LHCN-M2 (cell line): ENCODE measurements around the gene DVL2. TPM values are rescaled to one million over a fixed set of nuclear protein-coding genes. Genes with fewer than 3 reads are reported as not detected.
"Not testable (repeated sequence)": the region's sequence is repeated elsewhere in the genome, so short reads cannot be mapped to it uniquely, and the experiment has no call there.

Source experiments
- DNase-seq: peaks from one replicate; pipeline ENCODE4 v3.0.0-alpha.2; 2012; ENCODE audit warnings: low read depth
- total RNA-seq: library from RNA; depleted of rRNA; stranded (reverse); fragments of >200 nt; gene quantifications from 2 replicates; pipeline ENCODE4 v1.2.3, GENCODE V29; 2014

DVL2 gene
- total RNA-seq, 1 experiment from 2014 or later: 71.4 TPM

DNA sequence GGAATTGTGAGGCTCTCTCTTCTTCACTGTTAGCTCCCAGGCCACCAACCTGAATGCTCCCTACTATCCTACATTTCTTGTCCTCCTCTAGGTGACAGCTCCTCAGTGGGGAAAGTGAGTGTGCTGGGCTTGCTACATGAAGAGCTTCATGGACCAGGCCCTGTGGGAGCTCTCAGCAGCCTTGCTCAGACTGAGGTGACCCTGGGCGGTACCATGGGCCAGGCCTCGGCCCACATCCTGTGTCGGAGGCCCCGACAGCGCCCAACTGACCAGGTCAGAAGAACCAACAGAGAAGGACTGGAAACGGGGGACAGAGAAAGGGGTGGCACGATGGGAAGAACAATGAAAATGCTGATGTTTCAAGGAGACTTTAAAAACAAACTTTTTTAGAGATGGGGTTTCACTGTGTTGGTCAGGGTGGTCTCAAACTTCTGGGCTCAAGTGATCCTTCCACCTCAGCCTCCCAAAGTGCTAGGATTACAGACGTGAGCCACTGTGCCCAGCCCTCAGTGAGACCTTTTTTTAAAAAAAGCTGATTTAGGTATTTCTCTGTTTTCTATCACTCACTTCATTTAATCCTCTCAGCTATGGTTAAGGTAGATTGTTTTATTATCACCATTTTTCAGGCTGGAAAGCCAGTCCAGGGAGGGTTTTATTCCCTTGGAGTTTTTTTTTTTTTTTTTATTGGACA, 22.6 kb upstream of the DVL2 start:
- DNase-seq: no peak

DNA sequence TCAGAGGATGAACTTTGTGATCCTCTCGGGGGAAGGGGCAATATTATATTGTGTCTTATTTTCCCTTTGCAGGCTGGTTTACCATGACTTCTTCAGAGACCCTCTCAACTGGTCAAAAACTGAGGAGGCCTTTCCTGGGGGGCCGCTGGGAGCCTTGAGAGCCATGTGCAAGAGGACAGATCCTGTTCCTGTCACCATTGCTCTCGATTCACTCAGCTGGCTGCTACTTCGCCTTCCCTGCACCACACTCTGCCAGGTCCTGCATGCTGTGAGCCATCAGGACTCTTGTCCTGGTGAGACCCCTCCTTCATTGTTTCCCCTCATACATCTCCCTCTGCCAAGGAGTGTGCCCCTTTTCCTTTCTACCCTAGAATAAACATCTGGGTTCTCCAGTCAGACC, 20.2 kb upstream of the DVL2 start:
- DNase-seq: no peak

DNA sequence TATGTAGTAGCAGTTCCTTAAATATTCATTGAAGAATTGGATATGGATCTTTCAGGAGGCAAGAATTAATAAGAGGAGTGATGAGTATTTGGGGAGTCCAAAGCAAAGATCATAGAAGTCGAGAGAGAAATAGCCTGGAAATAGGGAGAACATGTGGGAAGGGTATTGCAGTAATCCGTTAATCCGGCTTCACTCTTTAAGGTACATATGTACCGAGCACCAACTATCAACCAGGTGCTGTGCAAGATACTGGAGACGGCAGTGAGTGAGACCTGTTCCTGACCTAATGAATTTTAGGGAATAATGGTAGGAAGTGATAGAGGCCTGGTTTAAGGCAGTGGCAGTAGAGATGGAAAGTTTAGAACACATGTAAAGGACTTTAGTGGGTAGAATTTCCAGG, 18.8 kb upstream of the DVL2 start:
- DNase-seq: no peak

DNA sequence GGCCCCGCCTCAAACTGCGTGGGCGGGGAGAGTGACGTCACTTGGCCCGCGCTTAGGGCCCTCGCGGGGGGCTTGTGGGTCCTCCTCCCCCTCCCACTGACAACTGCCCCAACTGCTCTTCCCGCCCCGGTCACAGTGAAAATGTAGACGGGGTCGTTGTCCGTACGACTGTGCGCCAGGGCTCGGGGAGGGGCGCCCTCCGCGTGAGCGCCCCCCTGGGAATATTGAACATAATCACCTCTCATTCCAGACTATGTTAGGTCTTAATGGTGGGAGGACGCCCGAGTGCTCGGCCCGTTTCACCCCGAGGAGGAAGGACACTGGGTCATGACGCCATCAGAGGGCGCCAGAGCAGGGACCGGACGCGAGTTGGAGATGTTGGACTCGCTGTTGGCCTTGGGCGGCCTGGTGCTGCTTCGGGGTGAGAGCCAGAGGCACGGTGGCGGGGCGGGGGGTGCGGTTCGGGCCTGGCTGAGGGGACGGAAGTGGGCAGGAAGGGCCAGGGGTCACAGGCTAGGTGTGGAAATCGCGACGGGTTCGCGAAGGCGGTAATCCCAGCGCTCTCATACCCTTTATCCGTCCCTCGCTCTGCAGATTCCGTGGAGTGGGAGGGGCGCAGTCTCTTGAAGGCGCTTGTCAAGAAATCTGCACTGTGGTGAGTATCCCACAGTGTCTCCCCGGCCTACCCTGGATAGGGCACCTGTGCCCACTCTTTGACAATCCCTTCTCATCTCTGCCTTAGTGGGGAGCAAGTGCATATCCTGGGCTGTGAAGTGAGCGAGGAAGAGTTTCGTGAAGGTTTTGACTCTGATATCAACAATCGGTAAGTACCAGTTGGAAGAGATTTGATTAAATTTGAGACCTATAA, 18.1 kb upstream of the DVL2 start, which contains the start of gene ELP5:
ELP5 (plus strand) TSS at position 40 of the 868 bp plus-strand sequence; CDS start at position 376, 336 bp downstream.
- DNase-seq: peak; percentile 94

DNA sequence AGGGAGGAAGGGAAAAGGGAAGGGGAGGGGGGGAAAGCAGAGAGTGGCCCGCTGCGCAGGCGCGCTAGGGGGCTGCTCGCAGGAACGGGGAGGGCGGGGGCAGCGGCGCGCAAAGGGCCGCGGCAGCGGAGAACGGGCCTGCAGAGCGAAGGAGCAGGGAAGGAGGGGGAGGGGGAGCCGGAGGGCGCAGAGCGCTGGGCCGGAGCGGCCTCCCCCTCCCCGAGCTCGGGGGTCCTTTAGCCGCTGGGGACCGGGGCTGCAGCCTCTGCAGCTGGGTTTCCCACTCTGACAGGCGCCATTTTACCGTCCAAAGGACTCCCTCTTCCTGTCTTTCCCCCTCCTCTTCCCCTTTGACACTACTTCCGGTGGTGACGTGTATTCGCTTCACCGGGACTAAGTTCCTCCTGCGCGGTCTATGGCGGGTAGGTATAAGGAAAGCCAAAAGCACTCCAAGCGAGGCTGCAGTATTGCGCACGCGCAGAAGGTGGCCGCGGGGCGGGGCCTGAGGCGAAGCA, 17.4 kb upstream of the DVL2 start, which contains the start of gene CTDNEP1:
CTDNEP1 (minus strand) TSS at position 74 of the 515 bp plus-strand sequence. CDS start 438 bp downstream, outside the sequence.
- DNase-seq: peak; percentile 100

DNA sequence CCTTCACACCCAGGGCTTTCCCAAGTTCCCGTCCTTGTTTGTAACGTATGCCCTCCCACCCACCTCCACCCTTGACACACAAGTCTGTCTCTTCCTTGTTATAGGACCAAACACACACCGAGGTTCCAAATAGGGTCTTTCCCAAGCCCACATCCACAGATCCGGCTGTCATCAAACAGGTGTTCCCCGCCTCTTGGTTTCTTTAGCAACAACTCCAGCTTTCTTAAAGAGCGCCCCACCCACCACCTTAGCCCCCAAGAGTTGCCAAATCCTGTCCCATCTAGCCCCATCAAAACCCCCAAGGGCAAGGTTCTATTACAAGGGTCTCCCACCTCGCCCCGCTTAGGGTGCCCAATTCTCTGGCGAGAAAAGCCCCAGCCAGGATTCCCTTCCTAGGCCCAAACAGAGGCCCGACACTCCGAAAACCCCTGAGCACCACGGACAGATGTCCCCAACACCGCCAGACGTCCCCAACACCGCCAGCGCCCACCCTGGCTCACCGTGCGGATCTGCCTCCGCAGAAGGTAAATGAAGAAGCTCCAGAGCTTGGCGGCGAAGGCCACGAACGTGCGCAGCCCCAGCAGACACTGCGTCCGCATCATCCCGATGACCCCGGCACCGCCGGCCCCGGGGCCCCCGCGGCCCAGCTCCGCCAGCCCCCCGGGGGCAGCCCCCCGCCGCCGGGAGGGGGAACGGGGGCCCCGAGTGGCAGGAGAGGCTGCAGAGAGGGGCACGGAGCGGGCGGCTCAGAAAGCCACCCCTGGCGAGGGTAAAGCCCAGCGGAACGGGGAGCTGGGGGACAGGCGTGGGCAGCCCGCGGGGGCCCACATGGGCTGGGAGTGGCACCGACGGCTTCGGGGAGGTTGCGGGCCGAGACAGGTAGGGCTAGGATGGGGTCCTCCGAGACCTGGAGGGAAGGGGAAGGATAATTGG, 16.6 kb upstream of the DVL2 start:
- no peak for DNase-seq

DNA sequence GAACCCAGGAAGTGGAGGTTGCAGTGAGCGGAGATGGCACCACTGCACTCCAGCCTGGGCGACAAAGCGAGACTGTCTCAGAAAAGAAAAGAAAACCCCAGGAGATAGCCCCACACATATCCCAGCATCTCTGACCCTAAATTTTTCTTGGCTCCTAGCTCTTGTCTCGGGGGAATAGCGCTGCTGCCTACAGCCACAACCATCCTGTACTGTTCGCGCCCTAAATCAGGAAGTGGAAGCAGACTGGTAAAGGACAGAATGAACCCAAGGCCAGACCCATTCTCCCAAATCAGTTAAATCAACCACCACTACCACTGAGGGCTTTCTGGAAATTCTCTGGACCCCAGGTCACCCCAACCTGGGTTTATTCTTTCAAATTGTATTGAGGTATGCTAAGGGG, 15.5 kb upstream of the DVL2 start:
- no peak for DNase-seq

DNA sequence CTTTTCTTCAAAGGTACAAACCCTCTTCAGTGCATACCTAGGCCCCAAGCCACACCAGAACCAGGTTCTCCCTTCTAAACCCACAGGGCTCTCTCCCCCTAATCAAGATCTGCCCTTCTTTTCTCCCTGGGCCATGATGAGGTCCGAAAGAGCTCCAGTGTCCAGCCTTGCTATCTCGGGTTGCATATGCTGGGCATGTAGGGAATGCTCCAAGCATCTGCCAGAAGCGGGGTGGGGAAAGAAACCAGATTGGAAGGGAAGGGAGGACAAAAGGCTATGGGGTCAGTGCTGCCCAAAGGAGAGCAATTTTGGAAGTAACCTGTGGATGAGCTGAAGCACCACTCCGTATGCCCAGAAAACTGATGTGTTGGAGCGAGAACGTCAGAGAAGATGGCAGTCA, 14.9 kb upstream of the DVL2 start:
- no peak for DNase-seq

DNA sequence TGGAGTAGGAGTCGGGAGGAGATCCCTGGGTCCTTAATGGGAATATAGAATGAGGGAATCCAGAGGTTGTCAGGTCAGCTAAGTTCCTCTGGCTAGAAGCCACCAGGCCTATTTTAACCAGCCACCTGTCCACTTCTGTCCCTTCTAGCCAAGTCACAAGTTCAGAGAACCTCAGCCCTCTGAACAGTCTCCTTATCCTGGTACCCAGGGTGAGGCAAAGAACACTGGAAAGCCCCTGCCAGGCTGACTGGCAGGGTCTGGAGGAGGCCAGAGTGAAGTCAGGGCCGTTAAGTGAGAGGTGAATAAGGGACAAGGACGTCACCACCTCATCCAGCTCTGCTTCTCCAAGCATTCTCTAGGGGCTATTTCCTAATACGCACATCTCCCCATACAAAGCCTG, 14.5 kb upstream of the DVL2 start:
- DNase-seq: no peak

DNA sequence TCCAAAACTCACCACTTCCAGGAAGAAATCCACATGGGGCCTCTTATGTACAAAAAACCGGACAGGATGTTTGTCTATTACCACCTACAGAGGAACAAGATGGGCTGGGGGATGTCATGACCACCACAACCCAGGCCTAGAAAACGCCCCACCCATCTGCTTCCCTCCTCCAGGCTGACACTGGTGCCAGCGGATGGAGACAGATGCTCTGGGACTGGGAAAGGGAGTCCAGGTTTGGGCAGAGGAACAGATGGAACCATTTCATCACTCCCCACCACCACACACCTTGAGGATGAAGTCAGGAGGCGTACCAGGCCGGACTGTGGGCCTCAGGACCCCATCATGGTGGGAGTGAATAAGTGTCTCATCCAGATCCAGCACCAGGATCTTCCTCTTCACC, 12.5 kb upstream of the DVL2 start:
- no peak for DNase-seq

DNA sequence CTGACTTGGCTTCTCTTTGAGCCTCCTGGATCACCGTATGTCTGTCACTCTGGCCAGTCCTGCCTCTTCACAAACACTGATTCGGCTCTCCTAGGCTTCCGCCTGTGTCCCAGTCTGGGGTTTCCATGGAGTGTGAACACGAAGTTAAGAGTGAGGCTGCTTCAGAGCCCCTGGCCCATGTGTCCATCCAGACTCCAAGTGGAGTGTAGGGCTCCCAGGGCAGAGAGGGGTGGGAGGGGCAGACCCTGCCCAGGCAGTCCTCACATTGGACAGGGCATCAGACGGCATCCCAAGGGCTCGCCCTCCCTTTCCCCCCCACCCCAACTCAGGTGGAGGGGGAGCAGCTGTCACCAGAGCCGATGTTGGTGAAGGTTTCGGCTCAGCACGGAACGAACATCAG, 9.5 kb upstream of the DVL2 start:
- DNase-seq: not testable (repeated sequence)

DNA sequence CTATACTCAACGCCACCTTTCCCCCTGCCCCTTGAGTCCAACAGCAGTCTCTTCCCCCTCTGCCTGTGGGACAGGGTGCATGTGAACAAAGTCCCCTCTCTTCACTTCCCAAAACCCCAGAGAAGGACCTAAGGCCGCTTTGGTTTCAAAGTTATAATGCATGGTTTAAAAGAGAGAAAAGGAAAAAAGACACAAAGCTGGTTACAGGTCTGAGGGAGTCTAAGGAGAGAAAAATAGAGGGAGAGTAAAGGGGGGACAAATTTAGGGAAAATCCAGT, 9.1 kb upstream of the DVL2 start:
- DNase-seq: no peak

DNA sequence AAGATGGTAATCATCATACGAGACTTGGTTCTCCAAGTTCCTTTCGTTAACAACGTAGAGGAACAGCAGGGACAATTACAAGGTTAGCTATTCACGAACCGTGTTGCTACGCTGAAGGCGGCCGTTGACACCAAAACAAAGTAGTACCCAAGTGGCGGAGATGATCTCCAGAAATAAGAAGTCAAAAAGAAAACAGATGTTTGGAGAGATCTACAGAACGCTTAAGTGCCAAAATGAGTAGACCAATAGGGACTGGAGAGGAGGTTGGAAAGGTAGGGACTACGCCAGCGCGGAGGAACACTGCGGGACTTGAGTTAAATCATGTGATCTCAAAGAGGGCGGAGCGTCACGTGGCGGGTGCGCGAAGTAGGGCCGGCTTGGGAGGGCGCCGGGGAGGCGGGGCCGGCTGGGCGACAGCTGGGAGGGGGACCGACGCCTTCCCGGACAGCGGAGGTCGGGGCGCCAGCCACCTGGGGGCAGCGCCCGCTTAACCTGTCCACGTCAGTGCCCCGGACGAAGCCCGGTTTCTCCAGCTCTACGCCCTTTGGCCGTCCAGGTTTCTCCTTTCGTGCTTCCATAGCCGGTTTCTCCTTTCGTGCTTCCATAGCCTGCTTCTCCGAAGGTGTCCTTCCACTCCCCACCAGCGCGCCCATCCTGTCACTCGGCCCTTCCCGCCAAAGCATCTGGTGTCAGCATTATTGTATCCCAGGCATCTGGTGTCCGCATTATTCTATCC, 8.6 kb upstream of the DVL2 start:
- DNase-seq: peak; percentile 94

DNA sequence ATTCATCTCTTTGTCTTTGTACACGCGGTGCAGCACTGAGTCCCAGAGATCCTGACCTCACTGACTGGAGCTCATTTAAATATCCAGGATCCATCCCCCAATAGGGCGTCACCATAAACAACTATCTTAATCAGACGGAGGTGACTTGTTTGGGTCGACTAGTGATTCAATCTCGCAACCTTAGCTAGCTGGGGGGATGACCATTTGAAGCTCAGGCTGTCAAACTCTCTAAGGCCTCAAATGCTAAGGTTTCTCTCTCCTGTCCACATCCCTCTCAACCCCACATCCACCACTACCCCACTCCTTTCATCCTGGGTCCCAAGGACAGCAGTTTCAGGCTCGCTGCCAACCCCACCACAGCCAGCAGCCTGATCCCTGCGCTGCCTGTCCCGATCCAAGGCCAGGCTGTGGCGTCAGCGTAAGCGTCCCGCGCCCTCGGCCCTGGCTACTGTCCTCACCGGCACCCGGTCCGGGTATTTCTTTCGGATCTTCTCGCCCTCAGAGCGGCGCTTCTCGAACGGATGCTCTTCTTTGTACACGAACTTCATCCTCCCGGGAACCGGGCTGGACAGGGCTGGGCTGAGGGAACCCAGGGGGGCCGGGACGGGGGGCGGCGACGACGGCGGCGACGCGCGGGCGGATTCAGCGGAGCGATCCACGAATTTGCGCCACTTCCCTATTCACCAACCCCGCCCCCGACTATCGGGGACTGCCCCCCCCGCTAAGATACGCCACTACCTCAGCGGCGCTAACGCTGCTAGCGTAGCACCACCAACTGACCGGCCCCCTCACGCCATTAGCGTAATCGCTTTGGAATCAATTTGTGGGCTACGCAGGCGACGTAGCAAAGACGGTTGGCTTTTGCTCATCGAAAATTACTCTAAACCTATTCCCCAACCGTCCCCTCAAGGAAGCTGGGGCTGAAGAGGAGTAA, 7.7 kb upstream of the DVL2 start, which contains the start of gene GABARAP:
GABARAP (minus strand) TSS at position 667 of the 934 bp plus-strand sequence; CDS start at position 548, 119 bp downstream.
- peak; percentile 88 for DNase-seq

DNA sequence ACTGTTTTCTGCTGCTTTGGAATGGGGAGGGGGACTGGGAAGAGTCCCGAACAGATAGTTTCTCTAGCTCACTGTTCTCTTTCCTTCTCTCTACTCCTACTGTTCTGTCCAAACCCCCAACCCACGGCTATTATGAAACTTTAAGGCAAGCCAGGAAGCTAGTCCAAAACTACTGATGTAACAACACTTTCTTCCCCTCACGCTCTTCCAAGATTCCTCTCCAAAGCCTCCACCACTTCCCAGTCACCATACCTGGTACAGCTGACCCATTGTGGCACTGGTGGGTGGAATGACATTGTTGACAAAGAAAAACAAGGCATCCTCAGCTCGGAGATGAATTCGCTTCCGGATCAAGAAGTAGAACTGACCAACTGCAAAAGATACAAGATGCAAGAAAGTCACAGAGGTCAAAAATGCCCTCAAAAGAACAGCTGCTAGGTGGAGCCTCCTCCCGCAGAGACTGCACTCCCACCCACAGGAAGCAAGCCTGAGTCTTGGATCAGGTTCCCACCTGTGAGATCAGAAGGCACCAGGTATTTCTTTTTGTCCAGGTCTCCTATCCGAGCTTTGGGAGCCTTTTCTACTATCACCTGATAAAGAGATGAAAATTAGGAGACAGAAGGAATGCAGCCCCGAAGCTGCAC, 6.9 kb upstream of the DVL2 start:
- DNase-seq: no peak

DNA sequence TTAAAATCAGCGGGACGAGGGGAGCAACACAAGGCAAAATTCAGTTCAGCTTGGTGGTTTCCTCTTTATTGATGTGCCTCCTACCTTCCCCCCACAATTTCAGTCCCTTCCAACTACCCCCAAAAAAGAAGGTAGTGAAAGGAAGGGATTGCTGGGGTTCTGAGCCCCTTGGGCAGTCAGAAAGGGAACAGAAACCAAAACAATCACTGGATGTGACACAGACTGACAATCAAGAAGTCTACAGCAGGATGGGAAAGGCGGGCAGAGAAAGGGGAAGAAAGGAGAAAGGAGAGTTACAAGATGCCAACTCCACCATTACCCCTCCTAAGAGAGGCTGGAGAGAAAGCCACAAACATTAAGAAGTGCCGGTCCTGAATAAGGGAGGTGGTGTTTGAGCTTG, 6.1 kb upstream of the DVL2 start:
- DNase-seq: no peak

DNA sequence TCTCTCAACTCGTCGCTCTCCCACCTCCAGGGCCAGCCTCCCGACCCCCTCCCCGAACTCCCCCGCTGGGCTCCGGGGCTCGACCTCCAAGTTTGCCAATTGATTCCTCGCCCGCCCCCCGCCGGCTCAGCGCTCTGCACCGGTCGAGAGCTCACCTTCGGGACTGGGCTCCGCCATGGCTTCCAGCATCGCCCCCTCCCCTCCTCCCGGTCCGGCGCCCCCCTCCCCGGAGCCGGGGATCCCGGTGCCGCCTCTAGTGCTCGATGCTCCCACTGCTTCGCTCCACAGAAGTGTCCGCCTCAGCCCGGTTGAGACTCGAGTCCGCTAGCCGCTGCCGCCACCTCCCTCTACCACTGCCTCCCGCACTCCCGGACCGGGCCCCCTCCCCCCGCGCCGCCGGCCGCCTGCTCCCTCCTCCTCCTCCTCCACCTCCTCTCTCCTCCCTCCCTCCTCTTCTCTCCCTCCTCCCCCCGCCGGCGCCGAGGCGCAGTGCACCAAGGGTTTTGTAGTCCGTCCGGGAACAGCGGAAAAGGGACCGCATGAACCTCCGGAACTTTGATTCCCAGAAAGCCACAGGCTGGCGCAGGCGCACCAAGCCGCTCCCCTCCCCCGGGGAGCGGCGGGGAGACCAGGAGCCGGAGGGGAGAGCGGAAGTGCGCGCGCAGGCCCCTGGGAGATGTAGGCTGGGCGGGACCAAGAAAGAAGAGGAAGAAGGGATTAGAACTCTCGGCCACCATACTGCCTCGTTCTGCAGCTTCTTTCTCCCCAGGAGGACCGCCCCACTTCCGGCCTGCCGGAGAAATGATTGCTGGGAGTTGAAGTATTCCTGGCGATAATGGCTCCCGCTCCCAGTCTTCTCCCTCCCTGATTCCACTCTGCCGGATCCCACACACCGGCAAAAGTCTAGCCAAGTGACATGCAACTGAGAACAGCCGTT, 5.0 kb upstream of the DVL2 start, which contains the start of gene PHF23:
PHF23 (minus strand) TSS at position 367 of the 937 bp plus-strand sequence; CDS start at position 189, 178 bp downstream.
- peak; percentile 99 for DNase-seq
